HG03066 (cell line): Measurements from ENCODE around the gene ZNF664.

Experiments
- ATAC-seq: cut with Tn5 transposase; IDR thresholded peaks from one replicate; pipeline ENCODE4 v1.9.1; 2021; ENCODE audit warnings: low read depth; ENCODE audit not compliant: unreplicated experiment

The ZNF664 gene

DNA sequence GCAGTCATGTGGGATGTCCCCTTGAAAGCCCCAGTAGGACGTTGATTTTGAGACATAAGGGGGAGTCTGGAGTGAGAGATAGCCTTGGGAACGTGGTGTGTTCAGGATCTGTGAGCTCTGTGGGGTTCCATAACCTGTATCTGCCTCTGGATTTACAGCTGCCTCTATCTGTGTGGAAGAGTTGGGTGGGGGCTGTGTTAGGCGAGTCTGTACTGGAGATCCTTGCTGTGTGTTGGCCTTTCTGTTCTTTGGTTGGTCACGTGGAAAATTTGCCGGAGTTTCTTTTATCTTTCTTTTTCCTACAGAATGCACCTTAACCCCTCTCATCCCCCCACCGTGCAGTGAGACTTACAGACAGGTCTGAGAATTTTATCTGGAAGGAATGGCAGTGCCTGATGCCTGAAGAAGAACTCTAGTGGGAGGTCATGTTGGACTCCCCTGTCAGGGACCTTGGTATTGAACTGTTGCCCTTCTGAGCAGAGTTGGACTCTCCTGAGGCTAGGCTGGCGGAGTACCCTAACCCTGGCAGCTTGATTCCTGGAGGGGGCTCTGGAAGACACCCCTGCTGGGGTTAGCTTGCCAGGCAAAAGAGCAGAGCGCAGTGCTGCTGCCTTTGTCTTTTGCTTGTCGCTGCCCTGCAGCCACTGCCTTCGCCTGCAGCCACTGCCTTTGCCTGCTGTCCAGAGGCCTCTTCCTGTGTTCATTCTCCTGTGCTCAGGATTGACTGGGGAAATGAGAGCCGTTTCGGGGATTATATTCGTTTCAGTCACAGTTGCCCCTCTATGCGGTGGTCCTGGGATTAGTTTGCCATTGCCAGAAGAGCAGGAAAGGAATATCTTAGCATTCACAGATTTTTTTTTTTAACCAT lies 34.1 kb downstream of the ZNF664 start:
- no peak for ATAC-seq

DNA sequence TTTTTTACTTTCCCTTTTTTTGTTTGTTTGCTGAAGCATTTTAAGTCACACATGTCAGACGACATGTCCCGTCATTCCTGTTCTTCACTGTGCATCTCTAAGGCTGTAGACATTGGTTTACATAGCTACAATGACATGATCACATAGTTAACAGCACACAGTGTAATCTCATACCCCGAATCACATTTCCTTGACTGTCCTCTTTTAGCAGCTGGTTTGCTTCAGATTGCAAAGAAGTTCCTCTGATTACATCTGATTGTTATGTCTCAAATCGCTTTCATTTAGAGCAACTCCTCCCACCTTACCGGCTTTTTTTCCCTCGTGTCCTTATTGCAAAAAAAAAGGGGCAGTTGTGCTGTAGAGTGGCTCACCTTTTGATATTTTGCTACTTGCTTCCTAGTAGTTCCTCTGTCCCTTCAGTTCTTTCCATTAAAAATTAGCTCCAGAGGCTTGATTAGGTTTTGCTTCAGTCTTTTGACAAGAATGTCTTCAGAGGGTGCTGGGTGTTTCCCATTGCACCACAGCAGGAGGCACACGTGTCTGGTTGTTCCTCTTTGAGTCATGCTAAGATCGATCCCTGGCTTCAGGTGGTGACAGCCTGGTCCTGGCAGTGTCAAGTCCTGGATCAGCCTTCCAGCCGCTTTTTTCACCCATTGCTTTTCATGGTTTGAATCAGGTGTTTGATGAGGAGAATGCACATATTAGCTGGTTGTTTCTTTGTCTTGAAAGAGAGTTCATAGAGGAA lies 35.0 kb downstream of the ZNF664 start:
- ATAC-seq, result no peak

DNA sequence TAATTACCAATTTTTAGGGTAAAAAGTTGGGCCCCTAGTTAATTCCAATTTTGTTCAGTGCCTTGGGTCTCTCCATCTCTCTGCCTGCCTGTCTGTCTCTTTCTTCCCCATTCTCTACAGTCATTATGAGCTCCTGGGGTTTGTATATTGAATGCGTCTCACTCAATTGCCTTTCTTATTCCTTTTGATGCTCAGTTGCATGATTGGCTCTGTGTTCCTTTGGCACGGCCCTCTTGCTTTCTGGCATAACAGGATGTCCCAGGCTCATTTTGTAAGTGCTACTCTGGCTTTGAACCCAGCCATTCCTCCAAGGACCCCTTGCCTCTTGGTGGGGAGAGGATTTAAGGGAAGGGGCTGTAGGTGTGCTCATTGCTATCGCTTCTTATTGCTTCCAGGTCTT lies 35.6 kb downstream of the ZNF664 start:
- ATAC-seq, result no peak

DNA sequence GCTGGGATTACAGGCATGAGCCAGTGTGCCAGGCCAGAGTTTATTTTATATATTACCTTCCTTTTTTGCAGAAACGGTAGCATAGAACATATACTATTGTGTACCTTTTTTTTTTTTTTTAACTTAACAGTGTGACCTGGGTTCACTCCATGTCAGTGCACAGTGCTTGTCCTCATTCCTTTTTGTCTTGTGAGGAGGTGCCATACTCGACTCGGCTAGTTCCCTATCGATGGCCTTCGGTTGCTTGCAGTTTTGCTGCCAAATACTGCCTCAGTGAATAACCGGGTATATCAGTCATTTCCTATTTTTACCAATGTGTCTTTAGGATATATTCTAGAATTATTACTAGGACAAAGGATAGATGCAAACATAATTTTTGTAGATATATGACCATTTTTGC lies 36.8 kb downstream of the ZNF664 start:
- ATAC-seq, result no peak

DNA sequence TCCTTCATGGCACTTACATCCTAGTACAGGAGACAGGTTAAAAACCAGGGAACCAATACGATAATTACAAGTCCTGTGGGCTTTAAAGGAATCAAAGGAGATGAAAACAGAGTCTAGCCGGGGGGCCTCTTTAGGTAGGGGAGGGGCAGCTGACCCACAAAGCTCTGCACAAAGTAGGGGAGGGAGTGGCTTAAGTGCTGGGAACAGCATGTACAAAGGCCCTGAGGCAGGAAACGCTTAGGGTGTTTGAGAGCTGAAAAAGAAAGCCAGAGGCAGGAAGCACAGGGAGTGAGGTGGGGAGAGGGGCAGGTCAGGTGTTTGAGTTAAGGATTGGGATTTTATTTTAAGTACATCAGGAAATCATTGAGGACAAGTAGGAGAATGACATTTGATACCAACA lies 37.7 kb downstream of the ZNF664 start:
- no peak for ATAC-seq

DNA sequence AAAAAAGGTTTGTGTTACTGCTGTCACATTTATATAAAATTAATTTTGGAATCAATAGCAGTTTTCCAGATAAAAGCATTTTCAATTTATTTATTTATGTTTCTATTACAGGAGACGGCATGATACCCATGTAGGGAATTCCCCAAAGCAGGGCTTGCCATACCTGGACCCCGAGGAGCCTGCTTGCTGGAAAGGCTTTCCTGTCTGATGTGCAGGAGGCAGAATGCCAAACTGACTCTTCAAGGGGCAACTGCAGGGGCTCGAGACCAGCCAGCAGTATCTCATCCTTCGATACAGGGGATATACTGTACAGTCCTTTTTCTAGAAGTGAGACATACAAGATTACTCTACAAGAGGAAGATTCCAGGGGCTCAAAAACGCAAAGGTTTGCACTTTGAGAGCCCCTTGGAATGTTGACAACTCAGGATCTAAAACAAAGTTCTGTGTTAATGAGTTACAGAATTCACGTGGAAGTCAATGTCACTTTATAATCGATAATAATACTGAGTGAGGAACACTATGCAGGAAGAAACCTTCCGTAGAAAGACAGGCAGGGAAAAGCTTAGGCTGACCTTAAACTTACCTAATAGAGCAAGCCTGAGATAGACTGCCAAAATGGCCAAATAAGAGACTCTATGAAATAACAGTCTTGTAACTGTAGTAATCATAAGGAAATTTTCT lies 38.6 kb downstream of the ZNF664 start:
- ATAC-seq, result no peak

DNA sequence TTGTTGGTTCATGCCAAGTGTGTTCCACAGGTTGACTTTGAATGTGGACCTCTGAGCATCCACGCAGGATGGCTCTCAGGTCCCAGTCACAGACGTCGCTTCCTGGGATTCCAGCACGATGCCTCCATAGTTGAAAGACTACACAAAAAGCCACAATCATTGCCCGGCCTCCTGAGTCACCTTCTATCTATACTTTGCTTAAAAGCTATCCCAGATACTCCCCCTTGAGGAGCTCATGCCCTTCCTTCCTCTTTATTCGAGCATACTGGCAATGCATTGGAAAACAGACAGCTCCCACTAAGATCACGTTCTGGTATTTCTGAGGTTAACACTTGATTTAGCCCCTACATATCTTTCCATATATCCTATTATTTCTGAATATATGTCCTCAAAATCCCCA lies 40.1 kb downstream of the ZNF664 start:
- no peak for ATAC-seq

DNA sequence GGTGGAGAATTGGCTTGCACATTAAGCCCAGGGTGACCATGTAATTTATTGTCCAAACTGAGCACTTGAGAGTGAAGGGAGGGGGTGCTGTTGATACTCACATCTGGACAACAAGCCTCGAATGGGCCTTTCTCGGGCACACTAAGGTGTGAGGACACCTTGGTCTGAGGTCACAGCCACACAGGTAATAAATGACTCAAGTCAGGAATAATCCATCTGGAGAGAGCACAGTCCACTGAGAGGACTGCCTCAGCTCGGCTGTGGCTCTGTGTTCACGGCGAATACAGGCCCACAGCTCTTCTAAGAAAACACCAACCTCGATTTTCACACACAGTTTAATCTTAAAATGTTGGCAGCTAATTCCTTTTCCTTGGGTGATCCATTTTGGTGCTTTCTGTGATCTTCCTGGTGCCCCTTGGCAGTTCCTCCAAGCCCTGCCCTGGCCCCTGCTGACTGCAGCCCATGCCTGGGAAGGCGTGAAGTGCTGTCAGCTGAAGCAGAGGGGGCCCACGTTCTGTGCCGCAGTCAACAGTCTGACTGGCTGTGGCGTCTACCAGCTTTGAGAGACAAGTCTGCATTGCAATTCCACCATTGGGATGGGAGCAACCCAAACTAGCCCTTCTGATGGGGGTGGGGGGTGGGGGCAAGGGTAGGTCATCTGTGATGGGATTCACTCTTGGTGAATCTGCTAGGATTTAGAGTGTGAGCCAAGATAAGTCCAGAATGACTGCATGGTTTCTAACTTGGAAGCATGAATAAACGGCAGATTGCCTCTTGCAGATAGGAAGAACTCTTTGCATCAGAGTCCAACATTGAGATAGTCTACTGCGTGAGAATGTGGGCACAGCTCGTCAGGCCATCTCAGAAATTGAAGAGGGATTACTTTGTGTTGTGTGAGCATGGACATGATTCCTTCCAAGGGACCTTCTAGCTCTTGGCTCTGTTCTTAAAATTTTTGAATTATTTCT lies 42.8 kb downstream of the ZNF664 start:
- no peak for ATAC-seq

DNA sequence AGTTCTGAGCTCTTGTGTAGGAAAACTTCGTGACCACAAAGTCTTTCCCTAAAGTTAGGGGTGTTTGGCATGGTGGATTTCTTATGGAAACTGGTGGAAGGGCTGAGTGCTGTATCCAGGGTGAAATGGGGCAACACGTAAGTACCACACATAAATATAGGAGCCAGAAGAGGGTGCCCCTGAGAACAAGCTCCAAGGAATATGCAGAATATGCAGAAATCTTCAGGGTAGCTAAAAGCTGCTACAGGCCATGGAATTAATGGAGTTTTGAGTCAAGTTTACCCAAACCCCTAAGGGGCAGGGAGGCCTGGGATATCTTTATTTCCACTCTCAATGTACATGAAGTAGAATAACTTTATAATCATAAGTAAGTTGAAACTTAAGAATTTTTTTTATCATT lies 44.0 kb downstream of the ZNF664 start:
- ATAC-seq, result no peak

DNA sequence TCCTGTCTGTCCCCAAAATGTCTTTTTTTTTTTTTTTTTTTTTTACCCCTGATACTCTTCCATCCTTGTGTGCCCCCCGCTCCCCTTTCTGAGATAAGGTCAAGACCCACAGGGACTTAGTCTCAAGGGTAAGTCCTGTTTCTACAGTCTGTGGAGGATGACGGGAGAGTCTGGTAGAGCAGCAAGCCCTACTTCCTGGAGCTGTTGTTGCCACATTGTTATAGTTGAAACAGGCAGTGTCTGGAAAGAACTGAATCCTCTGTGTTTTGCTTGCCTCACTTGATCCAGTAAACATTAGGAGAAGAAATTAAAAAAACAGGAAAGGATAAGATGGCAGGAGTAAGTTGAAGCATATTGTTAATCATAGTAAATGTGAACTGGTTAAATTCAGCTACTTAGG lies 45.5 kb downstream of the ZNF664 start:
- no peak for ATAC-seq

DNA sequence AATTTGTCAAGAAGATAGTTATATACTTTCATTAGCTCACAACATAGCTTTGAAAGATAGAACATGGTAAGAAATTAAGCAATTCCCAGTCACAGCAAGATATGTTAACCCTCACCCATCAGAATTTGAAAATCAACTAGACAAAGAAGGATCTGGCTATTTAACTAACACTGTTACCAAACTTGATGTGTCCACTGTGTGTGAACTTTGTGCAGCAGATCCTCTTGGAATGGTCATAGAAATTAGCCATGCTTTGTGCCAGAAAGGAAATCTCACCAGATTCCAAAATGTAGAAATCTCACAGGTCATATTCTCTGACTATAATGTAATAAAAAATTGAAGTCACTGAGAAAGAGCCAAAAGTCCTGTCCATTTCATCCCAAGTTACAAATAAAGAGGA lies 46.1 kb downstream of the ZNF664 start:
- ATAC-seq, result no peak

DNA sequence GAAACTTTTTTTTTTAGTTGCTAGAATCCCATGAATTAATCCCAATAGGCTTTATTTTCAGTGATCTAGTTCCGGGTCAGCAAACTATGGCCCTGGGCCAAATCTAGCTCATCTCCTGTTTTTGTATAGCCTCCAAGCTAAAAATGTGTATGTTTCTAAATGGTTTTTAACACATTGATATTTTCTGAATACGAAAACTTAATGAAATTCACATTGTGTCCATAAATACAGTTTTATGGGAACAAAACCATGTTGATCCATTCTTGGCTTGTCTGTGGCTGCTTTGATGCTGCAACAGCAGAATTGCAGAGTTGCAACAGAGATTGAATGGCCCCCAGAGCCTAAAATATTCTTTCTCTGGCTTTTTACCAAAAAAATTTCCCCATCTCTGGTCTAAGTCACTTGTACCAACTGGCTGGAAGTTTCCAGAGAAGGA lies 47.5 kb downstream of the ZNF664 start:
- no peak for ATAC-seq

DNA sequence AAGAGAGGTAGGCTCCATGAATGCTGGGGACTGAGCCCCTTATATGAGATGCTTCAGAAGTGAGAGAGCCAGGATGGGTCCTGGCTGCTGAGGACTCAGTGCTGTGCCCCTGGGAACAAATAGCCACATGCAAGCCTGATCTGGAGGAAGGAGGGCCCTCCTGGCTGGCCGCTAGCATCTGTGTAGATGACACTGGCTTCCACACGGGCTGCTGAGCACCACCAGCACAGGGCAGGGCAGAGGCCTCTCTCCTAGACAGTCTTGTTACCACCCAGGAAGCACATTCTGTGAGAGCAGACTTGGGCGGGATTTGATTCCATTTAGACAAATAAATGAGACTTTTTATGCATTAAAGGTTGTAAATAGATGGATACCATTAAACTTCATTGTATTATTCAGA lies 48.0 kb downstream of the ZNF664 start:
- ATAC-seq, result no peak

DNA sequence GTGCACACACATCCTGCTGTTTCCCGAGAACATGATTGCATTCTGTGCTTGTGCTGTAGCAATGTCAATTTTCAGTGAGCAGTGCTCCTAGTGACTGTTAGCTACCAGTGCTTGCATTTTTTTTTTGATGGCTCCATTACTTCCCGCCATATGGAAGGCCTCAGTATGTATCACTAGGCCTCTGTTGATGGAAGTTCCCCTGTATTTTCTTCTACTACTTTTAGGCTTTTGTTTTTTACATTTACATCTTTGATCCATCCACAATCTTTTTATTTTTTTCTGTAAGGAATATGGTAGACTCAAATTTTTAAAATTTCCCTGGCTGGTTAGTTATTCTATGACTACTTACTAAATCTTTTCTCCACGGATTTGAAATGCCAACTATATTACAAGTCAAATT lies 49.1 kb downstream of the ZNF664 start:
- no peak for ATAC-seq

DNA sequence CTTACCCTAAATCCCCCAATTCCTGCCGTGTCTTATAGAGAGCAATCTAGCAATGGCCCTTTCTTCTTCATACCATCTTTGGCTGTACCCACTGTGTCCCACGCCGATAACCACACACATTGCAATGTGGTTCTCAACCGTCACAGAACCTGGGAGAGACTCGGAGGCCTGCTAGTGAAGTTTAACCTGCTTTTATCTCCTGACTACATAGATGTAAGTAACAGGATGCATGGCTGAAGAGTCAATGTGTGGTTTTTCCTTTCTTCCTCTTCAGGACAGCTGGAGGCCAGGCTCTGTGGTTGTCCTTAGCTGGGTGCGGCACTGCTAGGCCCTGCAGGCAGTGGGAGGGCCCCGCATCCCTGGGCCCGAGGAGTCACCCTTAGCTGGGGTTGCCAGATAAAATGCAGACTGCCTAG lies 51.3 kb downstream of the ZNF664 start:
- no peak for ATAC-seq

DNA sequence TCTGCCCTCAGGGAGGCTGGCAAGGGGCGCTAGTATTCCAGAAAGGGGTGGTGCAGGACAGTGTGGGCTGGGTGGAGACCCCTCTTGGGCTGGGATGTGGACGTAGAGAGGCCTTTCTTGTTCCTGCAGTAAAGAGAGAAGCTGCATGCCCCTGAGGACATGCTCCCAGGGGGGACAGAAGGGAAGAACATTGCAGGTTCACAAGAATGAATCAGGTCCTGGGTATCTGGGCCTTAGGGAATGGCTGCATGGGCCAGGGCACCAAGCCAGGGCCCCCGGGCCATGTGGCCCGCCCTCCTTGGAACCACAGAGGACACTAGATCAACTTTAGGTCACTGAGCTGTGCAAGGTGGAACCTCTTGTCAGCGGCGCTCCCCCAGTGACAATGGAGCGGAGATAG lies 51.8 kb downstream of the ZNF664 start:
- no peak for ATAC-seq

DNA sequence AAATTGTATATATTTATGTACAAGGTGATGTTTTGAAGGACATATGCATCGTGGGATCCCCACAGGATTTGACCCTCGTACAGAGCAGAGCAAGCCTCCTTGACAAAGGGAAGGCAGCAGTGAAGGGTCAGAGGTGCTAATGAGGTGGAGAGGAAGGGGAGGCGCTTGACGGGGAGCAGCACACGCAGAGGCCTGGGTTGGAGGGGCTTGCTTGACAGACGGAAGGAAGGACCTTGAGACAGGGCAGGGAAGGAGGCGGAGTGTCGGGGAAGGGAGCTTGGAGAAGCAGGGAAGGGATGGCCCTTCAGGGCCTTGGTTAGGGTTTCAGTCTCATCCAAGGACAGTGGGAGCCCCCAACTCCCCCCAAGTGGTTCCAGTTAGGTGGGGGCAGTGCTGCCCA lies 52.6 kb downstream of the ZNF664 start:
- no peak for ATAC-seq

DNA sequence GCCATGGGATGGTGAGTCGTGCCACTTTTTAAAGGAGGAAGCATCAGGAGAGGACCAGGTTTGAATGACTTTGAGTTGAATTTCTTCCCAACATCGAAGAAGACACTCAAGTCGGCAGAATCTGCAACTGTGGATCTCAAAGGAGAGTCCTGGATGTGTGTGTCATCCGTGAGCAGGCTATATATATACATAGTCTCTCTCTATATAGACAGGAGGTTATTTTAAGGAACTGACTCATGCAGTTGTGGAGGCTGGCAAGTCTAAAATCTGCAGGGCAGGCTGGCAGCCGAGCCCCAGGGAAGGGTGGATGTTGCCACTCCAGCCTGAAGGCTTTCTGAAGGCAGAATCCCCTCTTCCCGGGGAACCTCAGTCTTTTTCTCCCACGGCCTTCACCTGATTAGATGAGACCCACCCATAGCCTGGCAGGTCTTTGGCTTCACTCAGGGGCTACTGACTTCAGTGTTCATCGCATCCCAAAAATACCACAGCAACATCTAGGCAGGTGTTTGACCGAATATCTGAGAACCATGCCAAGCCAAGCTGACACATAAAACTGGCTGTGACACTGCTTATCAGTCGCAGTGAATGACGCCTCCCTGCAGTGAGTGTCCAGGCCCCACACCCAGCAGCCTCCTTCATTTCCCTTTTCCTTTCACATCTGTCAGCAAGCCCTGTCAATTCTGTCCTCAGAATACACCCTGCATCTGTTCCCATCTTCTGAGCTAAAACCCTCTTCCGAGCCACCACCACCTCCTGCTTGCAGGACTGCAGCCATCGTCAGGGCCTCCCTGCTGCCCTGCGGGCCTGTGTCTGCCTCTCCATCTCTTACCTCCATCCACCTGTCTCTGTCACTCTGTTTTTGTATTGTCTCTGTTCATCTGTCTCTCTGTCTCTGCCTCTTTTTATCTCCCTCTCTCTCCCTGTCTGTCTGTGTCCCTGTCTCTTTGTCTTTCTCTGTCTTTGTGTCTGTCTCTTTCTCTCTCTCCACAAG lies 54.0 kb downstream of the ZNF664 start:
- no peak for ATAC-seq
